ENCODE results near the gene BANF1.

DNA sequence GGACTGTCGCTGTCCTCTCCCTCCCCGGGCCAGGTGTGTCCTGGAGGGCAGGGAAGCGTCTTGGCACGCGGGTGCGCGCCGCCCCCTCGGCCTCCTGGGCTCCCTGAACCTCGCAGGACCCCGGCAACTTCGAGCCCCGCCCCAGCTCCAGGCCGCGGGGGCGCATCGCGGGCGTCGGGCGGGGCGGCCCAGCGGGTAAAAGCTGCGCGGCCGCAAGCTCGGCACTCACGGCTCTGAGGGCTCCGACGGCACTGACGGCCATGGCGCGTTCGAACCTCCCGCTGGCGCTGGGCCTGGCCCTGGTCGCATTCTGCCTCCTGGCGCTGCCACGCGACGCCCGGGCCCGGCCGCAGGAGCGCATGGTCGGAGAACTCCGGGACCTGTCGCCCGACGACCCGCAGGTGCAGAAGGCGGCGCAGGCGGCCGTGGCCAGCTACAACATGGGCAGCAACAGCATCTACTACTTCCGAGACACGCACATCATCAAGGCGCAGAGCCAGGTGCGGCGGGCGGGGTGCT, 9.5 kb downstream of the BANF1 start, which contains the start of gene CST6:
- TF ChIP-seq, protein P1, sequence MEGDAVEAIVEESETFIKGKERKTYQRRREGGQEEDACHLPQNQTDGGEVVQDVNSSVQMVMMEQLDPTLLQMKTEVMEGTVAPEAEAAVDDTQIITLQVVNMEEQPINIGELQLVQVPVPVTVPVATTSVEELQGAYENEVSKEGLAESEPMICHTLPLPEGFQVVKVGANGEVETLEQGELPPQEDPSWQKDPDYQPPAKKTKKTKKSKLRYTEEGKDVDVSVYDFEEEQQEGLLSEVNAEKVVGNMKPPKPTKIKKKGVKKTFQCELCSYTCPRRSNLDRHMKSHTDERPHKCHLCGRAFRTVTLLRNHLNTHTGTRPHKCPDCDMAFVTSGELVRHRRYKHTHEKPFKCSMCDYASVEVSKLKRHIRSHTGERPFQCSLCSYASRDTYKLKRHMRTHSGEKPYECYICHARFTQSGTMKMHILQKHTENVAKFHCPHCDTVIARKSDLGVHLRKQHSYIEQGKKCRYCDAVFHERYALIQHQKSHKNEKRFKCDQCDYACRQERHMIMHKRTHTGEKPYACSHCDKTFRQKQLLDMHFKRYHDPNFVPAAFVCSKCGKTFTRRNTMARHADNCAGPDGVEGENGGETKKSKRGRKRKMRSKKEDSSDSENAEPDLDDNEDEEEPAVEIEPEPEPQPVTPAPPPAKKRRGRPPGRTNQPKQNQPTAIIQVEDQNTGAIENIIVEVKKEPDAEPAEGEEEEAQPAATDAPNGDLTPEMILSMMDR (IDR thresholded peaks at IDR 0.05; ENCODE audit: low read length): no peak
- TF ChIP-seq EZH2 (IDR thresholded peaks at IDR 0.05; ENCODE audit: borderline replicate concordance, low read length): no peak

Data from OCI-LY1 (cell line).